Neural progenitor cell (in vitro differentiated cells): Measurements from ENCODE around the gene SPOCK1. TPM values are rescaled to one million over a fixed set of nuclear protein-coding genes. Genes with fewer than 3 reads are reported as not detected.
"Not testable (repeated sequence)": the region's sequence is repeated elsewhere in the genome, so short reads cannot be mapped to it uniquely, and the experiment has no call there.

Source experiments
- DNase-seq: peaks from one replicate; pipeline ENCODE4 v3.0.0-alpha.2; 2016; ENCODE audit warnings: low spot score
- H2AFZ ChIP-seq: fragments of 200-600 bp; sonication (generic); replicated peaks from 2 replicates; pipeline ENCODE4 v1.6.1; 2016; ENCODE audit warnings: antibody characterized with exemption
- H3F3A ChIP-seq: fragments of 200-600 bp; sonication (generic); 2 replicates; pipeline ENCODE4 v1.6.1; 2016; ENCODE audit warnings: antibody characterized with exemption, low read depth
- H3K27ac ChIP-seq: fragments of 200-600 bp; sonication (generic); 2 replicates; pipeline ENCODE4 v1.5.1; 2016; ENCODE audit warnings: mild to moderate bottlenecking
- H3K27me3 ChIP-seq: fragments of 200-600 bp; sonication (generic); 2 replicates; pipeline ENCODE4 v1.6.1; 2016; ENCODE audit warnings: mild to moderate bottlenecking, moderate library complexity
- H3K36me3 ChIP-seq: fragments of 200-600 bp; sonication (generic); 2 replicates; pipeline ENCODE4 v1.5.1; 2016
- H3K4me1 ChIP-seq: fragments of 200-600 bp; sonication (generic); 2 replicates; pipeline ENCODE4 v1.6.1; 2016; ENCODE audit warnings: mixed run types
- H3K4me2 ChIP-seq: fragments of 200-600 bp; sonication (generic); 2 replicates; pipeline ENCODE4 v1.6.1; 2016
- H3K4me3 ChIP-seq: fragments of 200-600 bp; sonication (generic); 2 replicates; pipeline ENCODE4 v1.5.1; 2016
- H3K79me2 ChIP-seq: fragments of 200-600 bp; sonication (generic); 2 replicates; pipeline ENCODE4 v1.6.1; 2016; ENCODE audit warnings: low read depth
- H3K9ac ChIP-seq: fragments of 200-600 bp; sonication (generic); 2 replicates; pipeline ENCODE4 v1.6.1; 2016
- H3K9me3 ChIP-seq: fragments of 200-600 bp; sonication (generic); 2 replicates; pipeline ENCODE4 v1.5.1; 2016; ENCODE audit warnings: low read depth
- H4K20me1 ChIP-seq: fragments of 200-600 bp; sonication (generic); 2 replicates; pipeline ENCODE4 v1.6.1; 2016; ENCODE audit warnings: low read depth
- H3K27ac Mint-ChIP-seq: 3 replicates; pipeline ENCODE4 v1.8.0; 2021; ENCODE audit warnings: mixed read lengths
- H3K27me3 Mint-ChIP-seq: 2 replicates; pipeline ENCODE4 v1.8.0; 2022; ENCODE audit warnings: low read depth, mild to moderate bottlenecking, inconsistent platforms, moderate library complexity, mixed read lengths; ENCODE audit not compliant: insufficient read depth
- H3K36me3 Mint-ChIP-seq: 3 replicates; pipeline ENCODE4 v1.8.0; 2021; ENCODE audit warnings: mixed read lengths
- H3K4me1 Mint-ChIP-seq: 3 replicates; pipeline ENCODE4 v1.8.0; 2021; ENCODE audit warnings: mixed read lengths
- H3K4me3 Mint-ChIP-seq: 3 replicates; pipeline ENCODE4 v1.8.0; 2021; ENCODE audit warnings: mild to moderate bottlenecking, moderate library complexity, mixed read lengths
- H3K9me3 Mint-ChIP-seq: 3 replicates; pipeline ENCODE4 v1.8.0; 2020; ENCODE audit warnings: mixed read lengths
- EZH2 ChIP-seq: fragments of 200-600 bp; sonication (generic); IDR thresholded peaks from 2 replicates; pipeline ENCODE4 v1.6.1; 2017; ENCODE audit warnings: antibody characterized with exemption, mild to moderate bottlenecking, moderate library complexity
- EZH2phosphoT487 ChIP-seq: fragments of 200-600 bp; sonication (generic); IDR thresholded peaks from 2 replicates; pipeline ENCODE4 v1.6.1; 2017; ENCODE audit warnings: antibody characterized with exemption
- total RNA-seq: library from RNA; depleted of rRNA; stranded (reverse); fragments of >200 nt; gene quantifications from 2 replicates; pipeline ENCODE4 v1.2.3, GENCODE V29; 2015; ENCODE audit warnings: low replicate concordance
- TF ChIP-seq, protein P1 (sequence below): fragments of 200-600 bp; sonication (generic); IDR thresholded peaks from 2 replicates; pipeline ENCODE4 v1.5.1; 2017; ENCODE audit warnings: antibody characterized with exemption, mild to moderate bottlenecking

SPOCK1 gene
- 6.3 and 6.9 TPM in 2 replicates for total RNA-seq

DNA sequence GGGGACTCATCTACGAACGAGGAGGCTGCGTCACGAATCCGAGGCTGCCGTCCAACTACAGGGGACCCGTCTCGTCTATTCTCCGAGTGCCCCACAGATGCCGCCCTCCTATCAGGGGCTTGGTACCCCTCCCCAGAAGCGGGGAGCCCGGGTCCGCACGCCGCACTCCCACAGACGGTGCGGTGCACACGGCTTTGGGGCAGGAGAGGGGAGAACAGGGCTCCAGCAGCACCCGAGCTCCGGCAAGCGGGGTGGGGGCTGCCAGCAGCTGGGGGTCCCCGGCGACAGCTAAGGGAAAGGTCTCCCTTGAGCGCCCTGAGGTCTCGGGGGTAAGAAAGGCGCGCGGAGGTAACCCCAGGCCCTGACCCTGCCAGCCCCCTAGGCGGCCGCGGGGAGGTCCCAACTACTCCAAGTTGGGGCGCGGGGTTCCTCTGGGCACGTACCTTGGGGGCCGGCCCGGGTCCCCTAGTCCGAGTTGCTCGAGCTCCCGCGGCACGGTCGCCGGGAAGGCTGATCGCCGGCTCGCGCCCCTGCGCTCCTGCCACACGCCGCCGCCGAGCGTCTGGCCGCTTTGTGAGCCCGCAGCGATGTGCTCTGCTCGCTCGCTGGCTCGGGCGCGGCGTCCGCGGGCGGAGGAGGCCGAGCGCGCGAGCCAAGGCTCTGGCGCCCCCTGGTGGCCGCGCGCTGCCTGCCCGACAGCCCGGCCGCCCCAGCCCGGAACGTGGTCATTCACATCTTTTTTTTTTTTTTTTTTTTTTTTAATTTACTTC lies at the start of gene SPOCK1:
TSS of gene SPOCK1 (minus strand) at position 591 of the 770 bp plus-strand sequence.
- H3K9ac ChIP-seq: no peak within 1 kb of the TSS
- H3K27me3 ChIP-seq: peaks cover 44% of the 10 kb centered on the region
- peak within 1 kb of the TSS; percentile 98 for H2AFZ ChIP-seq

DNA sequence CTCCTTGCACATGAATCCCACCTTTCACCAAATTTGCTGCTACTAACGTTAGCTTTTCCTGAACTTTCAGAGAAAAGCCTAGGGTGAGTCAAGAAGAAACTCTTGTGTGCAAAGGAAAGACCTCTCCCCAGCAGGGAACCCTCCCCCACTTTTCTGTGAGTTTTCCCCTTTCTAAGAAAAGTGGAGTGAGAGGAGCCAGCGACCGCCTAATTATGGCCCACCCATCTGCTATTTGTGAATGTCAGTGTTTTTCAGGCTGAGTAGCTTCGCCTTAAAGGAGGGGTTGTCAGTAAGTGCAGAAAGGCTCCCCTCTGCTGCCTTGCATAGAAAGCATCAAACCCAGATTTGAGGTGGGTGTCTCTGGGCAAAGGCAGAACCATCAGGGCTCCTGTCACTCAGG lies 46.8 kb upstream of the SPOCK1 start:
- no peak overlapping the region for H2AFZ ChIP-seq
- DNase-seq: no peak

More for the DNA sequence above, at the start of gene SPOCK1:
- no peaks in the 10 kb centered on the region for H3K9me3 ChIP-seq
- peak within 1 kb of the TSS; percentile 78 for H3K4me3 ChIP-seq
- no peaks in the 10 kb centered on the region for H3F3A ChIP-seq
- H3K79me2 ChIP-seq: no peaks in the 10 kb centered on the region
- peaks cover 10% of the 10 kb centered on the region for H3K4me1 ChIP-seq
- H3K27ac ChIP-seq: no peak within 1 kb of the TSS
- peaks cover 8% of the 10 kb centered on the region for H3K4me1 Mint-ChIP-seq
- peak; percentile 96 for DNase-seq
- no peaks in the 10 kb centered on the region for H4K20me1 ChIP-seq
- H3K36me3 Mint-ChIP-seq: no peaks in the 10 kb centered on the region
- H3K4me2 ChIP-seq: peak within 1 kb of the TSS; percentile 97
- peak within 1 kb of the TSS; percentile 80 for H3K4me3 Mint-ChIP-seq
- no peak within 1 kb of the TSS for H3K27ac Mint-ChIP-seq
- peaks cover 2% of the 10 kb centered on the region for H3K9me3 Mint-ChIP-seq
- H3K36me3 ChIP-seq: no peaks in the 10 kb centered on the region
- TF ChIP-seq EZH2 (peak; percentile 75), EZH2phosphoT487 (no peak)
- TF ChIP-seq, protein P1, sequence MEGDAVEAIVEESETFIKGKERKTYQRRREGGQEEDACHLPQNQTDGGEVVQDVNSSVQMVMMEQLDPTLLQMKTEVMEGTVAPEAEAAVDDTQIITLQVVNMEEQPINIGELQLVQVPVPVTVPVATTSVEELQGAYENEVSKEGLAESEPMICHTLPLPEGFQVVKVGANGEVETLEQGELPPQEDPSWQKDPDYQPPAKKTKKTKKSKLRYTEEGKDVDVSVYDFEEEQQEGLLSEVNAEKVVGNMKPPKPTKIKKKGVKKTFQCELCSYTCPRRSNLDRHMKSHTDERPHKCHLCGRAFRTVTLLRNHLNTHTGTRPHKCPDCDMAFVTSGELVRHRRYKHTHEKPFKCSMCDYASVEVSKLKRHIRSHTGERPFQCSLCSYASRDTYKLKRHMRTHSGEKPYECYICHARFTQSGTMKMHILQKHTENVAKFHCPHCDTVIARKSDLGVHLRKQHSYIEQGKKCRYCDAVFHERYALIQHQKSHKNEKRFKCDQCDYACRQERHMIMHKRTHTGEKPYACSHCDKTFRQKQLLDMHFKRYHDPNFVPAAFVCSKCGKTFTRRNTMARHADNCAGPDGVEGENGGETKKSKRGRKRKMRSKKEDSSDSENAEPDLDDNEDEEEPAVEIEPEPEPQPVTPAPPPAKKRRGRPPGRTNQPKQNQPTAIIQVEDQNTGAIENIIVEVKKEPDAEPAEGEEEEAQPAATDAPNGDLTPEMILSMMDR: peak; percentile 66
- H3K27me3 Mint-ChIP-seq: peaks cover 10% of the 10 kb centered on the region

DNA sequence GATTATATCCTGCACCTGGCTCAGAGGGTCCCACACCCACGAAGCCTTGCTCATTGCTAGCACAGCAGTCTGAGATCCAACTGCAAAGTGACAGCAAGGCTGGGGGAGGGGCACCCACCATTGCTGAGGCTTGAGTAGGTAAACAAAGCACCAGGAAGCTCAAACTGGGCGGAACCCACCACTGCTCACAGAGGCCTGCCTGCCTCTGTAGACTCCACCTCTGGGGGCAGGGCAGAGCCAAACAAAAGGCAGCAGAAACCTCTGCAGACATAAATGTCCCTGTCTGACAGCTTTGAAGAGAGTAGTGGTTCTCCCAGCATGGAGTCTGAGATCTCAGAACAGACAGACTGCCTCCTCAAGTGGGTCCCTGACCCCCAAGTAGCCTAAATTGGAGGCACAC lies 36.3 kb upstream of the SPOCK1 start:
- peaks cover 27% of the 10 kb centered on the region for H3K9me3 Mint-ChIP-seq
- H3F3A ChIP-seq, H3K4me2 ChIP-seq, H3K27ac ChIP-seq, H3K4me3 Mint-ChIP-seq, H3K79me2 ChIP-seq, H3K27me3 Mint-ChIP-seq, H2AFZ ChIP-seq, H3K9ac ChIP-seq, H3K9me3 ChIP-seq, H3K4me1 ChIP-seq, H3K4me3 ChIP-seq, H3K27me3 ChIP-seq, H3K36me3 ChIP-seq, DNase-seq, H3K27ac Mint-ChIP-seq, H3K36me3 Mint-ChIP-seq, H3K4me1 Mint-ChIP-seq, H4K20me1 ChIP-seq: not testable (repeated sequence)

More for the DNA sequence above, 46.8 kb upstream of the SPOCK1 start:
- H3K4me3 ChIP-seq: no peak overlapping the region
- peaks cover 25% of the 10 kb centered on the region for H3K9me3 Mint-ChIP-seq
- no peak overlapping the region for H3K27ac ChIP-seq
- no peak overlapping the region for H3K9ac ChIP-seq
- no peaks in the 10 kb centered on the region for H3F3A ChIP-seq
- no peak overlapping the region for H3K4me2 ChIP-seq
- no peaks in the 10 kb centered on the region for H3K79me2 ChIP-seq
- TF ChIP-seq EZH2phosphoT487 (no peak), EZH2 (no peak)
- TF ChIP-seq, protein P1: no peak
- H3K4me1 Mint-ChIP-seq: peaks cover 8% of the 10 kb centered on the region
- H3K4me1 ChIP-seq: no peaks in the 10 kb centered on the region
- H3K27ac Mint-ChIP-seq: no peak overlapping the region
- peaks cover 1% of the 10 kb centered on the region for H3K36me3 Mint-ChIP-seq
- peaks cover 9% of the 10 kb centered on the region for H3K27me3 Mint-ChIP-seq
- H3K4me3 Mint-ChIP-seq: no peak overlapping the region
- H4K20me1 ChIP-seq: no peaks in the 10 kb centered on the region
- H3K9me3 ChIP-seq: no peaks in the 10 kb centered on the region
- H3K36me3 ChIP-seq: no peaks in the 10 kb centered on the region
- H3K27me3 ChIP-seq: no peaks in the 10 kb centered on the region

DNA sequence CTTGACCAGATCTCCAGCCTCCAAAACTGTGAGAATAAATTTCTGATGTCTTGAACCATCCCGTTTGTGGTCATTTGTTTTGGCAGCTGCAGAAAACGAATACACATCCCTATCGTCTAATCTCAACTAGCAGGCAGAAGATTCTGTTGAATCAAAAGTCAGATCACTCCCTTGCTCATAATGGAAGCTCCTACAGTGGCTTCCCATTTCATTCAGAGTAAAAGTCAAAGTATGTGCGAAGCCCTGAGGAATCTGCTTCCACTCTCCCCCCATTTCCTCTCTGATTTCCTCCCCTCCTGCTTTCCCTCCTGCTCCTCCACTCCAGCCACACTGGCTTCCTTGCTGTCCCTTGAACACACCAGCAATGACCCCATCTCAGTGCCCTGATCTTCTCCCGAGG lies 34.8 kb upstream of the SPOCK1 start:
- no peak overlapping the region for H3K27ac ChIP-seq
- no peak for TF ChIP-seq EZH2
- TF ChIP-seq EZH2phosphoT487: no peak
- TF ChIP-seq, protein P1: no peak
- no peak overlapping the region for H3K4me2 ChIP-seq
- H3K4me1 Mint-ChIP-seq: no peaks in the 10 kb centered on the region
- no peaks in the 10 kb centered on the region for H3K4me1 ChIP-seq
- H3K27me3 Mint-ChIP-seq: peaks cover 3% of the 10 kb centered on the region
- DNase-seq: no peak
- no peaks in the 10 kb centered on the region for H3K36me3 Mint-ChIP-seq
- no peak overlapping the region for H3K4me3 Mint-ChIP-seq
- H3K27me3 ChIP-seq: no peaks in the 10 kb centered on the region
- no peak overlapping the region for H3K9ac ChIP-seq
- H3K4me3 ChIP-seq: no peak overlapping the region
- no peaks in the 10 kb centered on the region for H3K9me3 ChIP-seq
- H3K9me3 Mint-ChIP-seq: peaks cover 24% of the 10 kb centered on the region
- H3K36me3 ChIP-seq: no peaks in the 10 kb centered on the region
- no peak overlapping the region for H2AFZ ChIP-seq
- no peaks in the 10 kb centered on the region for H3K79me2 ChIP-seq
- no peak overlapping the region for H3K27ac Mint-ChIP-seq
- no peaks in the 10 kb centered on the region for H4K20me1 ChIP-seq
- H3F3A ChIP-seq: no peaks in the 10 kb centered on the region
